HG03097 (cell line): ENCODE measurements around the gene ZBTB32.

ENCODE experiments used
- ATAC-seq: cut with Tn5 transposase; IDR thresholded peaks from one replicate; pipeline ENCODE4 v1.9.1; 2021; ENCODE audit not compliant: unreplicated experiment, low FRiP score

ZBTB32 gene

DNA sequence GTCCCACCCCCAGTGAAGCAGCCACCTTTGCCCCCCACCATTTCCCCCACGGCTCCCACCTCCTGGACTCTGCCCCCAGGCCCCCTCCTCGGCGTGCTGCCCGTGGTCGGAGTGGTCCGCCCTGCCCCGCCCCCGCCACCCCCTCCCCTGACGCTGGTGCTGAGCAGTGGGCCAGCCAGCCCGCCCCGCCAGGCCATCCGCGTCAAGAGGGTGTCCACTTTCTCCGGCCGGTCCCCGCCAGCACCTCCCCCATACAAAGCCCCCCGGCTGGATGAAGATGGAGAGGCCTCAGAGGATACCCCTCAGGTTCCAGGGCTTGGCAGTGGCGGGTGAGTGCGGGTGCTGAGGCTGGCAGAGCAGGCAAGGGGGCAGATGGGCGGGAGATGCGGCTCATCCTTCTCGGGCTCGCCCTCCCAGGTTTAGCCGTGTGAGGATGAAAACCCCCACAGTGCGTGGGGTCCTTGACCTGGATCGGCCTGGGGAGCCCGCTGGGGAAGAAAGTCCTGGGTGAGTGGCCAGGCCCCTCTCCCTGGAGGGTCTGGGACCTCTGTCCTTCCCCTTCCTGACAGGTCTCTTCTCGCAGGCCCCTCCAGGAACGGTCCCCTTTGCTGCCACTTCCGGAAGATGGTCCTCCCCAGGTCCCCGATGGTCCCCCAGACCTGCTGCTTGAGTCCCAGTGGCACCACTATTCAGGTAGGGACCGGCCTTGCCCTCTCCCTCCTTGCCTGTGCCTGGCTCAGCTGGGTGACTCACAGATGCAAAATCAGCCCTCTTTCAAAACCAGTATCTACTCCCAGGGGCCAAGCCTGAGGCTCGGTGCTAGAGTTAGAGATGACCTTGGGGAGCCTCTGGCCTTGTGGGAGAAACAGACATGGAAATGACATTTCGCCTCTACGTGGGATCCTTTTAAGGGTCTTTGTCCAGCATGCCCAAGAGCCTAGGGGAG, 29.1 kb downstream of the ZBTB32 start:
- no peak for ATAC-seq

DNA sequence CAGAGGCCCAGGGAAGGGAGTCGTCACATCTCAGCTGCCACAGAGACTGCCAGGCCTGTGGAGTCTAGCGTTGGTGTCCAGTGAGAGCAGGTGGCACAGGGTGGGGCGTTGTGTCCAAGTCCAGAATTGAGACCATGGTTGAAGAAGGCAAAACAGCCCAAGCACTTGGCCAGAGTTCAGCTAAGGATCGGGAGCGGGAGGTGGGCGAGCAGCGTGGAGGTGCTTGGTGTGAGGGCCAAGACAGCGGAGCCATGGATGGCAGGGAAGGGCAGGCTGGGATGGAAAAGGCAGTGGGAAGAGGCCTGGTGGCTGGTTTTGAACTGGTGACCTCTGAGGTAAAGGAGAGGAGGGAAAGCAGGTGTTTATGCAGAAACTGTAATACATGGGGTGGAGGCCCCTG, 29.9 kb downstream of the ZBTB32 start:
- no peak for ATAC-seq

DNA sequence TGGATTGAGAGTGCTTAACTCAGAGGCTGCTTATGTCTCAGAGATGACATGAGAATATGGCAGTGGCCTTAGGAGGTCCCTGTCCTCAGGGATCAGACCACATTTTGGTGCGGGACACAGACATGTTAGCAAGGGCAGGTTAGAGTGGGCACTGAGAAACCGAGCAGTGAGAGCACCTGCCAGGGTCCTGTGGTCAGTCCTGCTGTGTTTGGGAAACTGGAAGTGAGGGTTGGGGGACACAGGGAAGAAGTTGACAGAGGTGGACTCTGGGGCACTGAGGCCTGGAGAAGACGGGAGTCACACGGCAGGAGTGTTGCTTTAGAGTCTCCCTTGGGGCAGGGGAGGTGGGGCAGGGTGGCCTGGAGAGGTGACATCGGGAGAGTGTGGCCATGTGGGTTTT, 30.5 kb downstream of the ZBTB32 start:
- ATAC-seq: no peak

DNA sequence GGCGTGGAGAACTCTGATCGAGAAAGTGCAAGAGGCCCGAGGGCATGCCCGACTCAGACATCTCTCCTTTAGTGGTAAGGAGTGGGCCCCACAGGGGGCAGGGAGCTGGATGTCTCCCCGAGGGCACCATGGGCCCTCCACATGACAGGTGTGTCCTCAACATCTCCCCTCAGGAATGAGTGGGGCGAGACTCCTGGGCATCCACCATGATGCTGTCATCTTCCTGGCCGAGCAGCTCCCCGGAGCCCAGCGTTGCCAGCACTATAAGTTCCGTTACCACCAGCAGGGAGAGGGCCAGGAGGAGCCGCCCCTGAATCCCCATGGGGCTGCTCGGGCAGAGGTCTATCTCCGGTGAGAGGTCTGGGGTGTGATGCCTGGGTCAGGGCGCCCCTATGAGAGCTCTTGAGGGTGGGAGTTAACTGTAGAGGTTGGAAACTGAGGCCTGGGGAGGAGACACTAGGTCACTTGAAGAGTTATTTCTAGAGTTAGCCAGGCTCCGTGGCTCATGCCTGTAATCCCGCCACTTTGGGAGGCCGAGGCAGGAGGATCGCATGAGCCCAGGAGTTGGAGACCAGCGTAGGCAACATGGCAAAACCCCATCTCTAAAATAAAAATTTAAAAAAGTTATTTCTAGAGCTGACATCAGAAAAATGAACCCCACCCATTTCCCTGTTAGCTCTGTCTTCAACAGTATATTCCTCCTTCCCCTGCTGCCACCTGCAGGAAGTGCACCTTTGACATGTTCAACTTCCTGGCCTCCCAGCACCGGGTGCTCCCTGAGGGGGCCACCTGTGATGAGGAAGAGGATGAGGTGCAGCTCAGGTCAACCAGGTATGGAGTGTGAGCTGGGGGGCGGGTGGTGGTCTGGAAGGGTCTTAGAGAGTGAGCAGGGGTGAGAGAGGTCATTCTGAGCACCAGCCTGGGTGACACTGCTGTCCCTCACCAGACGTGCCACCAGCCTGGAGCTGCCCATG, 32.8 kb downstream of the ZBTB32 start:
- ATAC-seq: no peak

DNA sequence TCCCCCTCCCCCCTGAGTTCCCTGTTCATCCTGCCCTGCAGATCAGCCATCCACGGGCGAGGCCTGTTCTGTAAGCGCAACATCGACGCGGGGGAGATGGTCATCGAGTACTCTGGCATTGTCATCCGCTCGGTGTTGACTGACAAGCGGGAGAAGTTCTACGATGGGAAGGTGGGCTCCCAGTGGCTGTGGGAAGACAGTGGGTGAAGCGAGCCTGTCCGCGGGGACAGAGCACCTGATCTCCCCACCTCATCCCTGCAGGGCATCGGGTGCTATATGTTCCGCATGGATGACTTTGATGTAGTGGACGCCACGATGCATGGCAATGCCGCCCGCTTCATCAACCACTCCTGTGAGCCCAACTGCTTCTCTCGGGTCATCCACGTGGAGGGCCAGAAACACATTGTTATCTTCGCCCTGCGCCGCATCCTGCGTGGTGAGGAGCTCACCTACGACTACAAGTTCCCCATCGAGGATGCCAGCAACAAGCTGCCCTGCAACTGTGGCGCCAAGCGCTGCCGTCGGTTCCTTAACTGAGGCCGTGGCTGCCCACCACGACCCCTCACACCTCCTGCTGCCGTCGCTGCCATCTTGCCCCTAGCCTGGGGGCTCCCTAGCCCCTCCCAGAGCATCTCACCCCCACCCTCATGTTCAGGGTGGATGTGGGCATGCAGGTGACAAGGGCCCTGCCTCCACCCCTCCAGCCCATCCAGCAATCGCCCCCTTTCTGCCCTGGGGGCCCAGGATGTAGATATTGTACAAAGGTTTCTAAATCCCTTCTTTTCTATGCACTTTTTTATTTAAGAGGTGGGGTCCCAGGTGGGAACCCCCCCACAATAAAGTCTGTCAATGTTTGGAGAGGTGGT, 33.9 kb downstream of the ZBTB32 start:
- ATAC-seq: no peak

DNA sequence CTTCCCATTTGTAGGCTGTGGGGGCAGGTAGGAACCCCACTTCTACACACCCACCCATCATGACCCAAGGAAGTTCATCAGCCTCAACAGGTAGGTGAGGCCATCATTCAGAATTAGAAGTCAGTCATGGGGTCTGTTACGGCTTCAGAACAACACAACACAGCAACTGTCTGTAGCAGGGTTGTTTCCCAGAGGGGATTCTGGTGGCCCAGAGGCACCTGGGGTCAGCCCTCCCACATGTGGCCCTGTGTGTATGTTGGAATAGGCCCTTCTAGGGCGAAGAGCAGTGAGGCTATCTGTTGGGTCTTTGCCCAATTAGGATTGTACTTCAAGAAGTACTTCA, 34.5 kb downstream of the ZBTB32 start:
- ATAC-seq: no peak

DNA sequence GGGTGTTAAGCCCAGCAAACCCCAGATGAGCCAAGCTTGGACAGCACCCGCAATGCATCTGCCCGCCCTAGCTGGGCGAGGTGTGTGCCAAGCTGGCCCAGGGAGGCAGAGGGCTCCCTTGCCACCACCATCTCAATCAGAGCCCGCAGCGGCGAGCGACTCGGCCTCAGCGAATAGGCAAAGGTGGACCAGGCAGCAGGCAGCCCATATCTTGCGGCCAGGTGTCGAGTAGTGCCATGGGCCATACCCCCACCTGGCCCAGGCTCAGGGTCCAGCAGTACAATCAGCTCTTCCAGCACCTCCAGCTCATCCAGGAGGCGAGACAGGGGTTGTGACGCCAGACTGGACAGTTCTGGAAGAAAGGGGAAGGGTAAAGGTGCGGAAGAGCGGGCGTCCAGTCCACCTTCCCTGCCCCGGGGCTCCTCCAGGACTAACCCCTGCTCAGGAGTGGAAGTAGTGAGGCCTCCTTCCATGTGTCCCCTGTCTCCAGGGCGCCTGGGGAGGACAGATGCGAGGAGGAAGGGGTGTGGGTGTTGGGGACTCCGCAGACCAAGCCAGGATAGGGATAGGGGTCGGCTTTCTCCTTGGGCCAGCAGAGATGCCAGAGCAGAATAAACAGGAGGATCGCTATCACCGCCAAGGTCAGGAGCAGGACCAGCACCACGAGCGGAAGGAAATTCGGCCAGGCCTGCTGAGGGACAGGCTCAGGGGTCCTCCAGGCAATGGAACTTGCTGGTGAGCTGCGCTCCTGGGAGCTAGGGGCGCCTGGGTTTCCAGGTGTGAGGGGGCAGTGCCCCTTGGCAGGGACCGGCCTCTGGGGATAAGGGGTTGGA, 35.1 kb downstream of the ZBTB32 start:
- no peak for ATAC-seq

DNA sequence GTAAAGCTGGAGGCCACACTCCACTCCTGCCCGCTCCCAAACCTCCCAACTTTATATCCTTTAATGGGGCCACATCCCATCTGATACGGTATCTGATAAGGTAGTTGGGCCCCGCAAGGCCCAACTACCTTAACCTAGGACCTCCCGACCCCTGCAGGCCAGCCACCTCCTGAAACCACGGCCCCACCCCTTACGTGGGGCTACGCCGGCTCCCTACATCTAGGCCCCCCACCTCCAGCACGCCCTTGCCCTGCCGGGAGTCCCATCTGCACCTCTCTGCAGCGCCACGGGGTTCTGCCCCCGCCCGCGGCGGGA, 35.7 kb downstream of the ZBTB32 start:
- ATAC-seq: no peak

DNA sequence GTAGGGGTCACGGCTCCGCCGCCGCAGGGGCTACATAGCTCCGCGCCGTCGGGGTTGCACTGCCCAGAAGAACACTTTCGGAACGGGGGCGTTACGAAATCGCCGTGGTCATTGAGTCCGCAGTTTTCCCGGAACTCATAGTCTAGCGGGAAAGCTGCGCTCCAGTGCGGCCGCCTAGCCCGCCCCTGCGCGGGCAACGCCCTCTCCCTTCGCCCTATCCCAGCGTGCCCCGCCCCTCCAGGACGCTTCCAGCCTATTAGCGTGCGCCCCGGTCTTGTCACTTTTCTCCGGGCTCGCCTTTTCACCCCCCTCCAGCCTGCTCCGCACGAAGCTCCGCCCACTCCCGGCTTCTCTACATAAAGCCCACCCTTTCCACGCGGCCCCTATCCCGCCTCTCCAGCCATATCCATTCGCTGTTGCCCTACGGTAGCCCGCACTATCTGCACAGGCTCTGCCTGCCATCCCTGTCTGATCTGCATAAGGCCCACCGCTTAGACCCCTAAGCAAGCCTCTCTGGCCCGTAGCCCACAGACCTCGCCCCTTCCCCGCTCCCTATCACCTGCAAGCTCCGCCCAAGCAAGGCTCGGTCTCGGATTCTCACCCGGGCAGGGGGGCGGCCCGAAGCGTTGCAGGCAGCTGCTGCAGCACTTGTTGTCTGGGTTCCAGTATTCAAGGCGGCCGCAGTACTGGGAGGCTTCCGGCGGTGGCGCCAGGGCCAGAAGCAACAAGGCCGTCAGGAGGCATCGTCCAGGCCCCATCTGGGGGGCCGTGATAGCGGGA, 36.3 kb downstream of the ZBTB32 start:
- peak; percentile 53 for ATAC-seq

DNA sequence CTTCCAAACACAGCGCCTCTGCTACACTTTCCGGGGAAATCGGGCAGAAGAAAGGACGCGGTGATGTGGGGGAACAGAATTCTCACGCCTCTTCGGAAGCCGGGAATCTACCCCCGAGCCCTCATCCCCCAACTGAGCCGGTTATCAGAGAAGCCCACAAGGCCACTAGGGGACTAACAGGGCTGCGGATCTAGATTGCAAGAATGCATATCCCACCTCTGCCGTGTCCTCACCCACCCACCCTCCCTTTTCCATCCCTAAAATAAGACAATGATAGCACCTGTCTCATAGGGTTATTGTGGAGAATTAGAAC, 36.8 kb downstream of the ZBTB32 start:
- ATAC-seq: no peak

DNA sequence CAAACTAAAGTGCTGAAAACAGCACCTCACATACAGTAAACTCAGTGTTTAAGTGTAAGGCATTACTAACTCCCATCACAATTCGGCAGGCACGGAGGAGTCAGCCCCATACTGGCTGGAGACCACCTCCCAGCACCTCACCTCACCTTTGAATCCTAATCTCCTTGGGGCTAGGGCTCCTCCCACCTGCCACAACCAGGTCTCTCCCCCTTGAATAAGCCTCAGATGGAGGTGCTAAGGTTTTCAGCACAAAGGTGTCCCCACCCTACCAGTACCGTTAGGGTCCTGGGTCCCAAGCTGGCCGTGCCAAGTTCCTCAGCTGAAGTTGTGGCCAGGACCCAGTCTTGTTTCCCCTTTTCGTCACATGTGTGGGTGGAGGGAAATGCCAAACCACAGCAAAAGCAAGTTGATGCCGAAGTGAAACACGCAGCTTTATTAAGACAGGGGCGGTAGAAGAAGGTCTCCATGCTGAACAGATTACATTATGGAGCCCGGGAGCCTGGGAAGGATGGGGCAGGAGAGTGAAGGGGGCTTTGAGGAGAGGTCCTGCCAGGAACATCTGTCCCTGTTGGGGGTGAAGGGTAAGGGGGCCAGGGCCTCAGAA, 37.9 kb downstream of the ZBTB32 start, which contains the start of gene IGFLR1:
Gene IGFLR1 (minus strand): TSS at position 332 of the 604 bp plus-strand sequence. CDS start 1,272 bp downstream, outside the sequence.
- no peak for ATAC-seq

DNA sequence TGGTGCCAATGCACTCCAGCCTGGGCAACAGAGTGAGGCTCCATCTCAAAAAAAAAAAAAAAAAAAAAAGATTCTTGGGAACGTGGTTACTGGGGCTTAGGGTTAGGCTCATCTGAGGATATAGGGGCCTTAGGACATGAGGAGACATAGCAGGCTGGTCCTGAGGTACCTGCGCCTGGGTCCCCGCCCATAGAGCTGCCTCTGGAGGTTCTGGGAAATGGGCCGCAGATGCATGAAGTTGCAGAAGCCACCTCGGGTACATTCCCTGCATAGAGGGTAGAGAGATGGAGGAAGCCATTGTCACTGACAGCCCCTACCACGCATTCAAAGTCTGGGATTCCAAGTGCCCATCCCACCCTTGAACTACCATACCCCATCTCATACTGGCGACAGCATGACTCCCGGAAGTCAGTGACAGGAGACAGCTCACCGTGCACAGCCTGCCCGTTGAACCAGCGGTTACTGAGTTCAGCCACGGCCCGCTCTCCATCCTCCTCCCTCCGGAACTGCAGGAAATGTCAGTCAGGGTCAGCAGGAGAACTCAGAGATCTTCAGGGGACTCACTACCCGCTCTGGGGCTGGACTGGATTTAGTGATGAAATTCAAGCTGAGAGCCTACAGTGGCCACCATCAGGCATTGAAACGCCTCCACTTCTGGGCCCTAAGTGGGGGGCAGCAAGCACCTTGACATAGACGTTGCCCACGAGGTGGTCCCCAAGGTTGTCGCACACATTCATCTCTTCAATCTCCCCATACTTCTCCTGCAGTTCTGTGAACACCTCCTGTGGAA, 39.5 kb downstream of the ZBTB32 start:
- no peak for ATAC-seq

DNA sequence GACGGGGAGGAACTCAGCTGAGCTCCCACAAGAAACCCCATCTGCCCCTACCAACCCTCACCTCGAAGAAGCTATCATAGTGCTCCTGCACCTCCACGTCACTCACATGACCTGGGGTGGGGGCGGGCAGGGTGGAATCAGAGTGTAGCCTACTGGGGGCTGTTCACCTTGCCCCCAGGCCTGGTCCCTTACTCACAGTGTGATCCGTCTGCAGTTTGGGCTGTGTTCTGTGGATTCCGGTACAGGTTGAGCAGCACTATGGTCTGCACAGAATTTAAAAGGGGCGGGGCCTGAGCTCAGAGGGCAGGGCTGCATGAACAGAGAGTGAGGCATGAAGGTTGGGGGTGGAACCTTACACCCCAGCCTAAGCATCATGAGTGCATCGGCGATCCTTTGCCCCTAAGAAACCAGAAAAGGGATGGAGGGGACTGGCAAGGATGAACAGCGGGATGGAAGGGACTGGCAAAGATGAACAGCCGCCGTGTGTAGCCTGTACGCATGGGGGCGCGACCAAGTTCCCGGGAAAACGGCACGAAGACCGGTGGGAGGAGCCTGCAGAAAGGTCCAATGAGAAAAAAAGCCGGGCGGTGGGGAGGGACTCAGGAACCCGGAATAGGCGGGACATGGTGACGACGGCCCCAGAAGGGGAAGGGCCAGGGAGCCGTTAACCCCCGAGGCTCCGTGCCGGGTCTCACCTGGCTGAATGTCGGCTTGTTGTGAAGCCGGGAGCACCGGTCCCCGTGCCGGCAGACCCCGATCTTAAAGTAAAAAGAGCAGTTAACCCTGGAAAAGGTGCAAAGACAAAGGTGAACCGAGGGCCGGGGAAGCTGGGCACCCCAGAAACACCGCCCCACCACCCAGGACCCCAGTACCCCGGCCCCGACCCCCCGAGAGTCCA, 40.3 kb downstream of the ZBTB32 start:
- peak; percentile 24 for ATAC-seq

DNA sequence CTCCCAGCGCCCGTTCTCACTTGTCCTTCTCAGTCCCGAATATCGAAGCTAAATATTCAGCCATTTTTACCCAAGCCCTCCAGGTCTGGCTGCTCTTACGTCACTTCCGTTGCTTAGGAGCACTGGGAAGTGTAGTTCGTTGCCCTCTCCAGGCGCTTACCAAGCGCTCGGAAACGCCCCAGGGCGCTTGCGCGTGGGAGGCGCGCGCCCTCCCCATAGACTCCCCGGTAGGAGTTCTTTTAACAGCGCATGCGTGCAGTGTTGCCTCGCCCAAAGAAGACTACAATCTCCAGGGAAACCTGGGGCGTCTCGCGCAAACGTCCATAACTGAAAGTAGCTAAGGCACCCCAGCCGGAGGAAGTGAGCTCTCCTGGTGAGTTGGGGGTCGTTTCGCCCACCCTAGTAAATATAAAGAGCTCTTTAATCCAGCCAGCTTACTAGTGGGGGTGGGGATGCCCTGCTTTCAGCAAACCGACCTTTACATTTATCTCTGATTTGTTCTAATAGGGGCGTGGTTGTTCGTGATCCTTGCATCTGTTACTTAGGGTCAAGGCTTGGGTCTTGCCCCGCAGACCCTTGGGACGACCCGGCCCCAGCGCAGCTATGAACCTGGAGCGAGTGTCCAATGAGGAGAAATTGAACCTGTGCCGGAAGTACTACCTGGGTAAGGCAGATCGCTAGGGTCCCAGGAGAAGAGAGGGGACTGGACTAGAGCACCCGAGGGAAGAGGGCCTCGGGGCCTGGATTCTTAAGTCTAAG, 41.1 kb downstream of the ZBTB32 start, which contains the start of the genes PSENEN and U2AF1L4:
Gene PSENEN (plus strand): TSS at position 324 of the 759 bp plus-strand sequence. CDS start 280 bp downstream, at position 604.
Gene U2AF1L4 (minus strand): TSS at position 91 of the 759 bp plus-strand sequence. CDS start 27 bp downstream, at position 64.
- peak; percentile 37 for ATAC-seq

DNA sequence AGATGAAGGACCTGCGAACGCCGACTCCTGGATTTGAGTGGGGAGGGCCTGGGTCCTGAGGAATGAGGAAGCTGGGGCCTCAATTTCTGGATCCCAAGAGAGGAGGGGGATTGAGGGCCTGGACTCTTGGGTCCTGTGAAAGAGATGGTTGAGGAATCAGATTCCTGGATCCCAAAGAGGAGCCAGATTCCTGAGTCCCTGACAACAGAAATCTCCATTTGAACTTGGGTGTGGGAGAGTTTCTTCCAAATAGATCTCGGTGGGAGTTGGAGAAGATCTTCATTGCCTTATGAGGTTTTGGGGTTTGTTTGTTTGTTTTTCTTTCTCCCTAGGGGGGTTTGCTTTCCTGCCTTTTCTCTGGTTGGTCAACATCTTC, 41.7 kb downstream of the ZBTB32 start:
- no peak for ATAC-seq

DNA sequence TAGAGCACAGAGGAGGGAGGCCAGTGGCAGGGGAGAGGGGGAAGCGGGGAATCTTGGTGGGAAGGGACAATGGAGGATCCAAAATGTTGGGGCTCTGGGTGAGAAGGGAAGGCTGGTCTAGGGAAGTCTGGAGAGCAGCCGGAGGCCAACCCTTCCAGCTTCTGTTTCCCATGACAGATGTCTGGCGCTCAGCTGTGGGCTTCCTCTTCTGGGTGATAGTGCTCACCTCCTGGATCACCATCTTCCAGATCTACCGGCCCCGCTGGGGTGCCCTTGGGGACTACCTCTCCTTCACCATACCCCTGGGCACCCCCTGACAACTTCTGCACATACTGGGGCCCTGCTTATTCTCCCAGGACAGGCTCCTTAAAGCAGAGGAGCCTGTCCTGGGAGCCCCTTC, 42.2 kb downstream of the ZBTB32 start:
- no peak for ATAC-seq
